Measurements from ENCODE around the gene EGFL6. TPM values are rescaled to one million over a fixed set of nuclear protein-coding genes. Genes with fewer than 3 reads are reported as not detected.

EGFL6 gene
- total RNA-seq, 2 experiments from 2014 or later: 14.2 to 15.6 TPM

DNA sequence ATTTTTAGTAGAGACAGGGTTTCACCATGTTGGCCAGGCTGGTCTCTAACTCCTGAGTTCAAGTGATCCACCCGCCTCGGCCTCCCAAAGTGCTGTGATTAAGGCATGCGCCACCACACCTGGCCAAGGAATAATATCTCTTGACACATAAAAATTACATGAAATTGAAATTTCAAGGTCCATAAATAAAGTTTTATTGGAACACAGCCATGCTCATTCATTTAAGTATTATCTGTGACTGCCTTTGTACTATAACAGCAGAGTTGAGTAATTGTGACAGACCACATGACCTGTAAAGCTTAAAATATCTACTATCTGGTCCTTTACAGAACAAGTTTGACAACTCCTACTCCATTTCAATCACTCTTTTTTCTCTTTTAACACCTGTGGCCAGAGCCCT, 17.8 kb upstream of the EGFL6 start:
- no peak for DNase-seq
- ChIA-PET POLR2A (no interaction called here), CTCF (no interaction called here)
- Mint-ChIP-seq H3K9me3 (ENCODE audit: insufficient read depth) (no peaks in the 10 kb centered on the region), H3K27me3 (ENCODE audit: low read depth) (peaks cover 21% of the 10 kb centered on the region), H3K36me3 (ENCODE audit: low read depth) (no peaks in the 10 kb centered on the region), H3K27ac (no peak overlapping the region), H3K4me1 (ENCODE audit: low read depth) (no peaks in the 10 kb centered on the region), H3K4me3 (no peak overlapping the region)
- ATAC-seq: no peak

DNA sequence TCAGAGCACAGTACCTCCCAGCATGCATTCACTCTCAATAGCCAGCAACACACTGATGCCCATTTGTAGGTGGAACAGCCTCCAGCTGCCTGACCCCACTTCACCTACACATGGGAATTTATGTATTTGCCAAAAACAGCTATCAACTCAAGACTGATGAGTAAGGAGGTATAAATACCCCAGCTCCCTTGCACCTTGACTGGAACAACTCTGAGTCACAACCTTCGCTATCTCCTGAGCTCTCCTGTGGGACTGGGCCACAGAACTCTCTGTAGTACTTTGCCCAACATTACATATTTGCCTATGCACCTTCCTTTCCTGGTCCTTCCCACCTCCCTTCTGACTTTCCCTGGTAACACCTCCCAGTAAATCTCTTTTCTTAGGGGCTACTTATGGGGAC, 16.5 kb upstream of the EGFL6 start:
- no peaks in the 10 kb centered on the region for H3K9me3 Mint-ChIP-seq (ENCODE audit: insufficient read depth)
- H3K4me1 Mint-ChIP-seq (ENCODE audit: low read depth): no peaks in the 10 kb centered on the region
- DNase-seq (no peak), ATAC-seq (no peak)
- POLR2A ChIA-PET: no interaction called here
- H3K4me3 Mint-ChIP-seq: no peak overlapping the region
- H3K36me3 Mint-ChIP-seq (ENCODE audit: low read depth): no peaks in the 10 kb centered on the region
- CTCF ChIA-PET: no interaction called here
- no peak overlapping the region for H3K27ac Mint-ChIP-seq
- peaks cover 22% of the 10 kb centered on the region for H3K27me3 Mint-ChIP-seq (ENCODE audit: low read depth)

- no peak for DNase-seq
- CTCF ChIA-PET: no interaction called here
- H3K36me3 Mint-ChIP-seq (ENCODE audit: low read depth): no peaks in the 10 kb centered on the region
- no peak for ATAC-seq
- H3K4me3 Mint-ChIP-seq: no peak overlapping the region
- no peaks in the 10 kb centered on the region for H3K9me3 Mint-ChIP-seq (ENCODE audit: insufficient read depth)
- H3K4me1 Mint-ChIP-seq (ENCODE audit: low read depth): peaks cover 22% of the 10 kb centered on the region
- peaks cover 18% of the 10 kb centered on the region for H3K27me3 Mint-ChIP-seq (ENCODE audit: low read depth)
- H3K27ac Mint-ChIP-seq: no peak overlapping the region
- POLR2A ChIA-PET: no interaction called here
These were observed 3.9 kb upstream of the EGFL6 start for GRCh38 chrX:13565511-13565910.

DNA sequence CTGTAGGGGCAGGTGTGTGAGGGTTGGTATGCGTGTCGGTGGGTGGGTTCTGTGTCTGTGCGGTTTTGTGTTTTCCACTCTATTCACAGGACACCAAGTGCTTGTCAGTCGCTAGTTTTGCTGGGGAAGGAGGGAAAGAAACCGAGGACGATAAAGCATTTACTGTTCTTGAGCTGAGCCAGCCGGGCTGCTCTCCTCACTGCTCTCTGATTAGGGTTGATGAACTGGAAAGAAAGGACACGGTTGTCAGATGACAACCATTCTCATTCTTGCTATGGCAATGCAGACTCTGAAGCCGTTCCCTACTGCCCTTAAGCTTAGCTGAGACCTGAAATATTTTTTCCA, 832 bp downstream of the EGFL6 start:
- Mint-ChIP-seq H3K4me3 (peak overlapping the region; percentile 80), H3K4me1 (ENCODE audit: low read depth) (peaks cover 61% of the 10 kb centered on the region), H3K36me3 (ENCODE audit: low read depth) (no peaks in the 10 kb centered on the region), H3K27ac (peak overlapping the region; percentile 78), H3K9me3 (ENCODE audit: insufficient read depth) (no peaks in the 10 kb centered on the region), H3K27me3 (ENCODE audit: low read depth) (peaks cover 14% of the 10 kb centered on the region)
- ChIA-PET POLR2A (no interaction called here), CTCF (interaction anchor here (0.7 kb wide), 1 partner anchor 63 kb away, joined by 3 read pairs; no protein-coding TSS in a partner anchor)
- DNase-seq (no peak), ATAC-seq (no peak)

- peak overlapping the region; percentile 49 for H3K27ac Mint-ChIP-seq
- no peak for DNase-seq
- H3K36me3 Mint-ChIP-seq (ENCODE audit: low read depth): peaks cover 3% of the 10 kb centered on the region
- no peaks in the 10 kb centered on the region for H3K9me3 Mint-ChIP-seq (ENCODE audit: insufficient read depth)
- H3K4me1 Mint-ChIP-seq (ENCODE audit: low read depth): peaks cover 57% of the 10 kb centered on the region
- H3K27me3 Mint-ChIP-seq (ENCODE audit: low read depth): peaks cover 11% of the 10 kb centered on the region
- ChIA-PET POLR2A (no interaction called here), CTCF (no interaction called here)
- H3K4me3 Mint-ChIP-seq: peak overlapping the region; percentile 55
- ATAC-seq: no peak
These were observed 1.7 kb downstream of the EGFL6 start for GRCh38 chrX:13571136-13571535.

DNA sequence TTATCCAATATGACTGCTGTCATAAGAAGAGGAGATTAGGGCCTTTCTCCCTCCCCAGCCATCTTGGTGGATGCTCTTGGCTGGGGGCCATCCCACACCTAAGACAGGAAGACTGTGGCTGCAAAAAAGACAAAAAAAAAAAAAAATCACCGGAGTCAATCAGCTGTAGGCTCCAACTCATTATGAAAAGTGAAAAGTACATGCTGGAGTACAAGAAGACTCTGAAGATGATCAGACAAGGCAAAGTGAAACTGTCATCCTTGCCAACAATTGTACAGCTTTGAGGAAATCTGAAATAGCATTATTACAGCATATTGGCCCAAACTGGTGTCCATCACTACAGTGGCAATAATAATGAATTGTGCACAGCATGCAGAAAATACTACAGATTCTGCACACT, 5.2 kb downstream of the EGFL6 start:
- no peak overlapping the region for H3K4me3 Mint-ChIP-seq
- peaks cover 48% of the 10 kb centered on the region for H3K4me1 Mint-ChIP-seq (ENCODE audit: low read depth)
- peak overlapping the region; percentile 37 for H3K27ac Mint-ChIP-seq
- ATAC-seq (no peak), DNase-seq (no peak)
- H3K36me3 Mint-ChIP-seq (ENCODE audit: low read depth): peaks cover 6% of the 10 kb centered on the region
- no peaks in the 10 kb centered on the region for H3K9me3 Mint-ChIP-seq (ENCODE audit: insufficient read depth)
- H3K27me3 Mint-ChIP-seq (ENCODE audit: low read depth): no peaks in the 10 kb centered on the region
- ChIA-PET CTCF (interaction anchor here (2.7 kb wide), 1 partner anchor 72 kb away, joined by 8 read pairs; no protein-coding TSS in a partner anchor), POLR2A (no interaction called here)

GRCh38 chrX:13579661-13580060, 10.3 kb downstream of the EGFL6 start:
- peaks cover 10% of the 10 kb centered on the region for H3K4me1 Mint-ChIP-seq (ENCODE audit: low read depth)
- ATAC-seq: no peak
- H3K27me3 Mint-ChIP-seq (ENCODE audit: low read depth): peaks cover 12% of the 10 kb centered on the region
- DNase-seq: no peak
- no peak overlapping the region for H3K27ac Mint-ChIP-seq
- H3K36me3 Mint-ChIP-seq (ENCODE audit: low read depth): peaks cover 6% of the 10 kb centered on the region
- ChIA-PET CTCF (no interaction called here), POLR2A (no interaction called here)
- no peak overlapping the region for H3K4me3 Mint-ChIP-seq
- H3K9me3 Mint-ChIP-seq (ENCODE audit: insufficient read depth): no peaks in the 10 kb centered on the region

DNA sequence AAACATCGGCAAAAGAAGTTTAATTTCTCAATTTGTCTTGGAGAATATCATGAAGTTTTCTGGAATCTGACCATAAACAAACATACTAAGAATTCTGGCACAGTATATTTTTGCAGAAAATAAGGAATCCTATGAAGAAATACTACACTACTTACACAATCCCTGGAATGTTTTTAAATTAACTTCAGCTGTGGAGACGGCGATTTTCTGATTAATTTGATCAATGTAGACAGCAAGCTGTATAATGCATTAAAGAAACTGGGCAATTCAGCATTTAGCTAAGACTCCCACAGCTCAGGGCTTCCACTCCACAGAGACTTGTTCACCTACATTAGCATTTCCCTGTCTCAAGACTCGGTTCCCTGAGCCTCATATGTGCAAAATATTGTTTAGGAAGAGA, 12.2 kb downstream of the EGFL6 start:
- Mint-ChIP-seq H3K27ac (no peak overlapping the region), H3K4me3 (no peak overlapping the region), H3K27me3 (ENCODE audit: low read depth) (peaks cover 17% of the 10 kb centered on the region), H3K36me3 (ENCODE audit: low read depth) (no peaks in the 10 kb centered on the region), H3K4me1 (ENCODE audit: low read depth) (no peaks in the 10 kb centered on the region), H3K9me3 (ENCODE audit: insufficient read depth) (no peaks in the 10 kb centered on the region)
- DNase-seq (no peak), ATAC-seq (no peak)
- CTCF ChIA-PET: no interaction called here
- POLR2A ChIA-PET: no interaction called here

- Mint-ChIP-seq H3K27me3 (ENCODE audit: low read depth) (peaks cover 14% of the 10 kb centered on the region), H3K36me3 (ENCODE audit: low read depth) (peaks cover 6% of the 10 kb centered on the region), H3K4me3 (no peak overlapping the region), H3K27ac (no peak overlapping the region), H3K9me3 (ENCODE audit: insufficient read depth) (no peaks in the 10 kb centered on the region), H3K4me1 (ENCODE audit: low read depth) (no peaks in the 10 kb centered on the region)
- no peak for DNase-seq
- POLR2A ChIA-PET: no interaction called here
- ATAC-seq: no peak
- CTCF ChIA-PET: no interaction called here
These were observed 18.5 kb downstream of the EGFL6 start for GRCh38 chrX:13587786-13588477.

DNA sequence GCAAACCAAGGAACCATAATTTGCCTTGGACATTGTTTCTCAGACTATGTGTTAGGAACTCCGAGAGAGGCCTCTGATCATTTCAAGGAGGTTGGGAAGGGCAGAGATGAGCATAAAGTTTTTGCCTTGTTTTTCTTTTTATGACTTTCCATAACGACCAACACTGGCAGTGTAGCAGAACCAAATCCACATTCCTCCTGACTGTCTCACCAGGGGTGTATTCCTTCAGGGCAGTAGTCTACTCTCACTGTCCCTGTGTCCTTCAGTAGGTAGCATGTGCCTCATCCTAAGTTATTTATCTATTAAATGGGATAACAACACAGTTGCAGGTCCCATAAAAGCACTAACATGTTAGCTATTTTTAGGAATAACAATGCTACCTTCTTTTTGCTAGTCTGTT, 20.8 kb downstream of the EGFL6 start:
- ChIA-PET CTCF (no interaction called here), POLR2A (no interaction called here)
- Mint-ChIP-seq H3K27me3 (ENCODE audit: low read depth) (peaks cover 2% of the 10 kb centered on the region), H3K9me3 (ENCODE audit: insufficient read depth) (no peaks in the 10 kb centered on the region), H3K4me3 (no peak overlapping the region), H3K27ac (no peak overlapping the region), H3K36me3 (ENCODE audit: low read depth) (peaks cover 6% of the 10 kb centered on the region), H3K4me1 (ENCODE audit: low read depth) (no peaks in the 10 kb centered on the region)
- ATAC-seq: no peak
- DNase-seq: no peak

GRCh38 chrX:13590914-13591313, 21.5 kb downstream of the EGFL6 start:
- no peak for ATAC-seq
- Mint-ChIP-seq H3K36me3 (ENCODE audit: low read depth) (peaks cover 6% of the 10 kb centered on the region), H3K4me3 (no peak overlapping the region), H3K4me1 (ENCODE audit: low read depth) (no peaks in the 10 kb centered on the region), H3K9me3 (ENCODE audit: insufficient read depth) (no peaks in the 10 kb centered on the region), H3K27me3 (ENCODE audit: low read depth) (no peaks in the 10 kb centered on the region), H3K27ac (no peak overlapping the region)
- CTCF ChIA-PET: no interaction called here
- DNase-seq: no peak
- POLR2A ChIA-PET: no interaction called here

- Mint-ChIP-seq H3K36me3 (ENCODE audit: low read depth) (no peaks in the 10 kb centered on the region), H3K4me3 (no peak overlapping the region), H3K9me3 (ENCODE audit: insufficient read depth) (no peaks in the 10 kb centered on the region), H3K27ac (no peak overlapping the region), H3K4me1 (ENCODE audit: low read depth) (no peaks in the 10 kb centered on the region), H3K27me3 (ENCODE audit: low read depth) (no peaks in the 10 kb centered on the region)
- no peak for DNase-seq
- POLR2A ChIA-PET: no interaction called here
- no peak for ATAC-seq
- CTCF ChIA-PET: no interaction called here
These were observed 28.5 kb downstream of the EGFL6 start for GRCh38 chrX:13597874-13598273.

DNA sequence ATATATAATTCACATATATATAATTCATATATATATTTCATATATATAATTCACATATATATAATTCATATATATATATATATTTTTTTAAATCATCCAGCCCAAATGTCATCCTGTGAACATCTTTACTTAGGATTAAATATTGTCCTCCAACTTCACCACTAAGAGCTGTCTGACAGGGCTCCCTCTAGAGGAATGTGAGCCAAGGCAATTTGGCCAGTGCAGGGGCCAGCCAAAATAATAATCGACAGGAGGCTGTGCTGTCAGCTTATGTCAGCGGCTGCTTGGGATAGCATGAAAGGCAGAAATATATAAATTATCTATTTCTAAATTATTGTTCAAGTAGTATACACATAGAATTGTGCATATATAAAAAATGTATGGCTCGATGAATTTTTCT, 29.5 kb downstream of the EGFL6 start:
- POLR2A ChIA-PET: no interaction called here
- no peak for ATAC-seq
- CTCF ChIA-PET: no interaction called here

More for the DNA sequence above, 29.5 kb downstream of the EGFL6 start:
- no peak overlapping the region for H3K4me3 Mint-ChIP-seq
- no peaks in the 10 kb centered on the region for H3K36me3 Mint-ChIP-seq (ENCODE audit: low read depth)
- no peak overlapping the region for H3K27ac Mint-ChIP-seq
- H3K9me3 Mint-ChIP-seq (ENCODE audit: insufficient read depth): no peaks in the 10 kb centered on the region
- no peaks in the 10 kb centered on the region for H3K27me3 Mint-ChIP-seq (ENCODE audit: low read depth)
- no peak for DNase-seq
- H3K4me1 Mint-ChIP-seq (ENCODE audit: low read depth): no peaks in the 10 kb centered on the region

Measured in activated CD8-positive, alpha-beta T cell treated with anti-CD3 and anti-CD28 coated beads, Interleukin-2, amount 10 ng/mL, durations not matched to agents 7 days and 5 days (primary cell).